Activated CD8-positive, alpha-beta memory T cell treated with anti-CD3 and anti-CD28 coated beads for 24 hours (primary cell): ENCODE measurements around the gene NCKIPSD.
"Not testable (repeated sequence)": the region's sequence is repeated elsewhere in the genome, so short reads cannot be mapped to it uniquely, and the experiment has no call there.

ENCODE experiments used
- DNase-seq: peaks from one replicate; pipeline ENCODE4 v3.0.0-alpha.2; 2020

NCKIPSD gene

GRCh38 chr3:48685603-48686511, at the start of gene NCKIPSD:
Gene NCKIPSD (minus strand): TSS chr3:48685915. CDS start chr3:48685807, 108 bp downstream.
- DNase-seq = peak; percentile 98

- DNase-seq = not testable (repeated sequence)
Observed at GRCh38 chr3:48735075-48735767, 49.5 kb upstream of the NCKIPSD start.

GRCh38 chr3:48734541-48734940, 48.8 kb upstream of the NCKIPSD start:
- DNase-seq = not testable (repeated sequence)

- DNase-seq = not testable (repeated sequence)
Observed at GRCh38 chr3:48733752-48734518, 48.2 kb upstream of the NCKIPSD start.

GRCh38 chr3:48727511-48727910, 41.8 kb upstream of the NCKIPSD start:
- no peak for DNase-seq

GRCh38 chr3:48725185-48725855, 39.6 kb upstream of the NCKIPSD start:
- DNase-seq = not testable (repeated sequence)

GRCh38 chr3:48723725-48724124, 38.0 kb upstream of the NCKIPSD start:
- DNase-seq = no peak

GRCh38 chr3:48723293-48723692, 37.6 kb upstream of the NCKIPSD start:
- DNase-seq = not testable (repeated sequence)

GRCh38 chr3:48716982-48717746, 31.4 kb upstream of the NCKIPSD start, which contains the start of gene IP6K2:
Gene IP6K2 (minus strand): TSS chr3:48717221. CDS start chr3:48695291, 21,930 bp downstream.
- peak; percentile 99 for DNase-seq

- peak; percentile 70 for DNase-seq
Observed at GRCh38 chr3:48716508-48716981, 30.8 kb upstream of the NCKIPSD start.

- DNase-seq = no peak
Observed at GRCh38 chr3:48715174-48715800, 29.6 kb upstream of the NCKIPSD start.

GRCh38 chr3:48711727-48712126, 26.0 kb upstream of the NCKIPSD start:
- DNase-seq = no peak

- no peak for DNase-seq
Observed at GRCh38 chr3:48709051-48709461, 23.3 kb upstream of the NCKIPSD start.

GRCh38 chr3:48708481-48708889, 22.8 kb upstream of the NCKIPSD start:
- DNase-seq = no peak

GRCh38 chr3:48707157-48707556, 21.4 kb upstream of the NCKIPSD start:
- no peak for DNase-seq

GRCh38 chr3:48702320-48702920, 16.7 kb upstream of the NCKIPSD start:
- no peak for DNase-seq

- no peak for DNase-seq
Observed at GRCh38 chr3:48700731-48701405, 15.2 kb upstream of the NCKIPSD start.

GRCh38 chr3:48698891-48699290, 13.2 kb upstream of the NCKIPSD start:
- no peak for DNase-seq

- no peak for DNase-seq
Observed at GRCh38 chr3:48697952-48698351, 12.2 kb upstream of the NCKIPSD start.

GRCh38 chr3:48696601-48697000, 10.9 kb upstream of the NCKIPSD start:
- no peak for DNase-seq
